Left cardiac atrium (tissue), 4 donors: ENCODE results near the gene SLC2A10. TPM values are rescaled to one million over a fixed set of nuclear protein-coding genes. Genes with fewer than 3 reads are reported as not detected.

Experiments used
- ATAC-seq, 2 donors: fragments of 200-7000 bp; cut with Tn5 transposase; one replicate each; pipeline ENCODE4 v1.9.1; 2020; ENCODE audit warnings: mild to moderate bottlenecking in 2 of 2, moderate library complexity in 2 of 2
- DNase-seq: peaks from one replicate; pipeline ENCODE4 v3.0.0-alpha.2; 2020
- intact Hi-C, 2 donors: fragments of 100-400 bp; cut with DNase I; formaldehyde crosslinking; loops; one replicate each; pipeline versions ENCODE4 v1.14.1 to v1.15.1; 2022 to 2023
- total RNA-seq, 2 donors: library from RNA; stranded (reverse); fragmentation: NEBNext Ultra II Directional; extraction: Animal tissue kit (Norgen Biotek cat#: 25700); gene quantifications; one replicate each; pipeline ENCODE4 v1.2.1, GENCODE V29; 2021
- donor health status: DM: no; HTN: yes; CAD: no.
- donor health status: DM: no; HTN: yes; CAD: no; lungs with severe emphysema.
- donor health status: DM: yes; HTN: yes; CAD: no.
- donor health status: Dilated cardiomyopathy.

Gene SLC2A10
- total RNA-seq, 2 donors from 2014 or later = 5.6 to 7.7 TPM

DNA sequence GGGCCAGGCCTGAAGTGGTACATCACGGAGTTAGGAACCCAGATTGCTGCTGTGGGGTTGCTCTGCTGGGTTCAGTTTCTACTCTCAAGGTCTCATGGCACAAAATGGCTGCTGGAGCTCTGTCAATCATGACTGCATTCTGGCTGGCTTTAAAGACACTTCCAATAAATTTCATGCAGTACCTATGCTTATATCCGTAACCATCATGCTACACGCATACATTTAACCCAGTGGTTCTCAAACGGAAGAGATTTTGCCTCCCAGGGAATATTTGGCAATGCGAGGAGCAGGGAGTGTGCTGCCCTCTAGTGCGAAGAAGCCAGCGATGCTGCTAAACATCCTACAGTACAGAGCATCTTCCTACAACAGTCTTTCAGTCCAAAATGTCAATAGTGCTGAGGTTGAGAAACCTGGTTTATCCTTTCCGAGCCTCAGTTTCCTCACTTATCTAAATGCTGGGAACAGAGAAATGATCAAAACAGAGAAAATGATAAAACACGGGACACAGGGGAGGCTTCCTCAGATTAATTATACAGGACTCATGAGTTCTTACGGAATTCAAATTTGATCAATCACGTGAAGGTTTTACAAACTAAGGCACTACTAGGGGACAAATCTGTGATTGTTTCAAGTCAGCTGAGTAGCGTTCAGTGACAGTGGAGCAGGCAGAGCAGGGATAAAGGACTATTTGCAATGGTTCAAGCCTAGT is 9.6 kb upstream of the SLC2A10 start:
- no peak for DNase-seq
- ATAC-seq = peak in 1 of 2 donors; percentile 37
- intact Hi-C loops = no loop called here

DNA sequence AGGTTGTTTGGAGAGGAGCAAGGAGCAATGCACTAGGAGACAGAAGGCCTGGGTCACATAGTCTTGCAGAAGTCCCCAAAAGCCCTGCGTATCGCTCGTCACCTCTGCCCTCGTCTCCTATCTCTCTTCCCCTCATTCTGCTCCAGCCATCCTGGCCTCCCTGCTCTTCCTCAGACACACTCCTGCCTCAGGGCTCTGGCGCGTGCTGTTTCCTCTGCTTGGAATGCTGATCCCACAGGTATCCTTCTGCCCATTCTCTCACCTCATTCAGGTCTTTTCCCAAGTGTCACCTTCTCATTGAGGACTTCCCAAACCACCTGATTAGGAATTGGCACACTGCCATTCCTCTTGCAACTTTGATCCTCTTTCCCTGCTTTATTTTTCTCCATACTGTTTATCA is 9.0 kb upstream of the SLC2A10 start:
- intact Hi-C loops = no loop called here
- ATAC-seq = no peak

DNA sequence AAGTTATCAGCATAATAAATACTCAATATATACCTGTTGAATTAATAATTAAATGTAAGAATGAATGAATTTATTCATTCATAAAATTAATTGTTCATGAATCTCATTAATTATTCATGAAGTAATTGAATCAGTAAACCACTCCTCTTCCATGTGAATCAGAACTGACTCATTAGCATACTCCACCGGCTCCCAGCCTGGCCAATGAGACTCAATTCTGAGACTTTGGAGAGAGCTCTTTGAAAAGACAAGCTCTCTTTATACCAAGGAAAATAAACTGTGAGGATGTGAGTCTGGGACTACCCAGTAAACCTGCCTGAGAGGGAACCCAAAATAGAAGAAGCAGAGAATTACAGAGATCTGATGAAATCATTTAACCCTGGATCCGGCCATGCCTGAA is 8.4 kb upstream of the SLC2A10 start:
- ATAC-seq (no peak), DNase-seq (no peak)
- intact Hi-C loops = no loop called here

More for the DNA sequence above, 9.0 kb upstream of the SLC2A10 start:
- no peak for DNase-seq

DNA sequence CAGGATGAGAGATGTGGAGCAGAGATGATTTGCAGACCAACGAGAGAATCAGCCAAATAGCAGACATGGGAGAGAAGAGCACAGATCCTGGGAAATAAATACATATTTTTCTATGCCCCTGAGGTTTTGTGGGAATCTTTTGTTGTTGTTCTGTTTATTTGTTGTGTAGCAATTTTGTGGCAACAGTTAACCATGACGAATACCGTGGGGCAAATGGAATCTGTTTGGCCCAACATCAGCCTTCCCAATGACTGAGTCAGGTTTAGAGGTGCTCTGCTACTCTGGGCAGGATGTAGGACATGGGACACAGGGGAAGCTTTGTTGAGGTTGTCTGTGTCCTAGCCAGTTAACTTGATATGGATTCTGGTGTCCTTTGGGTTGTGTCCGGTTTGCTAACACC is 7.9 kb upstream of the SLC2A10 start:
- ATAC-seq = no peak
- intact Hi-C loops = no loop called here

DNA sequence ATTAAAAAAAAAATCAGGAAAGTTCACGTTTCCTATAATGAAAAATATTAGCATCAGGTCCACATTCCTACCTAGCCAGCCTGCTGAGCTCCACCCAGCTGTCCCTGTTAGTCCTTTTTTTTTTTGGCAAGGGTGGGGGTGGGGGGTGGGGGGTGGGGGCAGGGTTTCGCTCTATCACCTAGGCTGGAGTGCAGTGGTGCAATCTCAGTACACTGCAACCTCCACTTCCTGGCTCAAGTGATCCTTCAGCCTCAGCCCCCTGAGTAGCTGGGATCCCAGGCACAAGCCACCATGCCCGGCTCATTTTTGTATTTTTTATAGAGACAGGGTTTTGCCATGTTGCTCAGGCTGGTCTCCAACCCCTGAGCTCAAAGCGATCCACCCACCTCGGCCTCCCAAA is 7.5 kb upstream of the SLC2A10 start:
- no peak for DNase-seq
- no peak for ATAC-seq
- intact Hi-C loops = no loop called here

More for the DNA sequence above, 7.9 kb upstream of the SLC2A10 start:
- no peak for DNase-seq

DNA sequence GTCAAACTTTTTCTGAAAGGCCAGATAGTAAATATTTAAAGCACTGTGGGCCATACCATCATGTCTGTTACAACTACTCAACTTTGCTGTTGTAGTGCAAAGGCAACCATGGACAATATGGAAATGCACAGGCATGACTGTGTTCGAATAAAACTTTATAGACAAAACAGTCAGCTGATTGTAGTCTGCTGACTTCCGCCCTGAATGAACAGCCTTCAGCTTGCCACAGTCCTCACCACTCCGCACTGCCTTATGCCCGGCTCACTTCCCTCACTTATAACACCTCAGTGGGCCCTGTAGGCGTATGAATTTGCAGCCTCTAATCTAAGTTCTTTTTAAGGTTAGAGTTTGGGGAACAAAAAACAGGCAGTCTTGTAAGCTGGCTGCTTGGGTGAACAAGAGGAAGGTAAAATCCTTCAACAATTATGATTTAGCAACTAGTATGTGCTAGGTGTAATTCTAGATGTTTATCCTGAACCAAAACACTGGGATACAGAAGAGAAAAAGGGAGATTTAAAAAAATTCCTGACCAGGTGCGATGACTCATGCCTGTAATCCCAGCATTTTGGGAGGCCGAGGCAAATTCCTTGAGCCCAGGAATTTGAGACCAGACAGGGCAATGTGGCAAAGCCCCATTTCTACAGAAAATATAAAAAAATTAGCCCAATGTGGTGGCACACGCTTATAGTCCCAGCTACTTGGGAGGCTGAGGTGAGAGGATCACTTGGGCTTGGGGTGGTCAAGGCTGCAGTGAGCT is 6.8 kb upstream of the SLC2A10 start:
- ATAC-seq = no peak
- no peak for DNase-seq
- intact Hi-C loops = no loop called here

DNA sequence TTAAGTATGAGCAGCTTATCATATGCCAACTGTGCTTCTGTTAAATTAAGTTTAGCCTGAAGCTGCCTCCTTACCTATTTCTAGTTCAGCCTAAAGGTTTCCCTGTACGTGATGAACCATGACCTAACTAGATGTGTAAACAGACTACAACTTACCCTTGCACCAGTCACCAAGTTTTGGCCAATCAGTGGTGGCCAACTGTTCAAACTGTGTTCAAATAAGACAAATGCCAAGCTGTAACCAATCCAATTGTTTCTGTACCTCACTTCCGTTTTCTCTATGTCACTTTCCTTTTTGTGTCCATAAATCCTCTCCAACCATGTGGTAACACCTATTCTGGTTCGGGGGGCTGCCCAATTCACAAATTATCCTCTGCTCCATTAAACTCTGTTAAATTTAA is 6.0 kb upstream of the SLC2A10 start:
- intact Hi-C loops = no loop called here
- no peak for DNase-seq
- ATAC-seq = no peak

DNA sequence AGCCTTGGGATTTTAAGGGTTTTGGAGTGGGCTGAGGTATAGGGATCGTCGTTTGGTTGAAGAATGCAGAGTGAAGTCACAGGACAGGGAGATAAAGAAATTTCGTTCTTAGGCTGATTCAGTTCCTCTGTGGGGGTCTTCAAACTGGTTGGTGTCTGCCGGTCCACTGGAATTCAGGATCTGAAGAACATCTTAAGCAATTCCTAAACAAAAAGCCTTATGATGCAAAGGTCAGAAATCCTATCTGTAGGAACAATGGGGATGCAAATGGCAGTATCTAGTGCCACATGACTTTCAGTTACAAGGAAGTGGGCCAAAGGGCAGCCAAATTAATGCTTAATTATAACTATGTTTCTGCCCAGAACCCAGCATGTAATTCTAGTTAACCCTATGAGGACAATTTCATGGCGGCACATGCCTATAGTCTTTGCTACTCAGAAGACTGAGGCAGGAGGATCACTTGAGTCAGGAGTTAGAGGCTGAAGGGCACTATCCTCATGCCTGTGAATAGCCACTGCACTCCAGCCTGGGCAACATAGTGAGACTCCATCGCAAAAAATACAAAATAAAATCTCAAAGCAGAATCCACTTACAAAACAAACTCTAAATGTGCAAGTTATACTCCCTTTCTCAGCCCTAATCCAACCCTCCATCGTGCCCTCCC is 4.6 kb upstream of the SLC2A10 start:
- no peak for ATAC-seq
- intact Hi-C loops = no loop called here
- DNase-seq = no peak

DNA sequence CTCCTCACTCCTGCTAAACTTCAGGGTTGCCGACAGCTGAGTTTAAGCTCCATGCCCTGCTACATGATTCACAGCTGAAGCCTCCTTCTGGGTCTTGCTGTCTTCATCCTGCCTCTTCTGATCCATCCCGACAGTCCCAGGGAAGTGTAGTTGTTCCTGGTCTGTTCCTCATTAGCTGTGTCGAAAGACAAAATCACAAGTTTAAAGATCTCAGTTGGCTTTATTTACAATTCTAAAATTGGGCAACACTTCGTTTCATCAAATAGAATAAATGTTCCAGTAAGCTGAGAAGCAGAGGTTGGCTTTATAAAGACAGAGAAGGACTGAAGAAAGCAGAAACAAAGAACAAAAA is 4.1 kb upstream of the SLC2A10 start:
- intact Hi-C loops = no loop called here
- DNase-seq (no peak), ATAC-seq (no peak)

DNA sequence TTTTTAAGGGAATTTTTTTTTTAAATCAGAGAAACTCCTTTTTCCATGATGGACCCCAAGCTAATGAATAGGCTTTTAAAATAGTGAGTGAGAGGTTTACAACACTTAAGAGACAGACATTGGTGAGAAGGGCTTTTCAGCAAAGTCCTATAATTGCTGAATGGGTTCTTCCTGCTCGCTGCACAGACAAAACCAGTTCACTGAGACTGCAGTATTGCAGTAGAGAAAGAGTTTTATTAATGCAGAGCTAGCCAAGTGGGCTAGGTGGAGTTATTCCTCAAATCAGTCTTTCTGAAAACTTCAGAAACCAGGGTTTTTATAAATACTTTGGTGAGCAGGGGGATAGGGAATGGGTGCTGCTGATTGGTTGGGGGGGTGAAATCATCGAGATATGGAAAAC is 3.2 kb upstream of the SLC2A10 start:
- intact Hi-C loops = no loop called here
- no peak for DNase-seq
- no peak for ATAC-seq

DNA sequence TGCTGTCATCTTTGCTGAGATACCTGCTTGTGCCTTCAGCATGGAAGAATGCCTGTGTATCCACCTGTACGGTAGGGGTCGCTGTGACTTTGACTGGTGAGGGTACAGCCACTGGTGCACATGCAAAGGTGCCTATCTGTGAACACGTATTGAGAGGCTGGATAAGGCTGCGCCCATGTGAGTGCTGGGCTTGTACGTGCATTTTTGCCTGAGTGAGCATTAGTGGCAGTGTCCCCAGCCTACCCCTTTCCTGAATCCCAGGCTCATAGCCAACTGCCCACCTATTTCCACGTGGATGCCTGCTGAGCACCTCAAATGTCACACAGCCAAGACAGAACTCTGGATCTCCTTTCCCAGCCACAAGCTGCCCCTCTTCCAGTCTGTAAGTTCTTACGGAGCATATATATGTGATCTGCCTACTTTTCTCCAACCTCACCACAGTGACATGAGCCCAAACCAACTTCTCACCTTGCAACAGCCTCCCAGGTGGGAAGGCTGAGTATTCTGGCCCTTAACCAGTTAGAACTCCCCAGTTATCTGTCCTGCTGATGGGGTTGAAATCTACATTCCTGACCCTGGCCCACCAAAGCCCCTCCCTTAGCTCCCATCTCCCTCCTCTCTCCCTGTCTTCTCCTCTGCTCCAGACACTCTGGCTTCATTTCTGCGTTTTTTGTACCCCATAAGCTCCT is 1.1 kb upstream of the SLC2A10 start:
- ATAC-seq = no peak
- intact Hi-C loops = no loop called here
- no peak for DNase-seq

DNA sequence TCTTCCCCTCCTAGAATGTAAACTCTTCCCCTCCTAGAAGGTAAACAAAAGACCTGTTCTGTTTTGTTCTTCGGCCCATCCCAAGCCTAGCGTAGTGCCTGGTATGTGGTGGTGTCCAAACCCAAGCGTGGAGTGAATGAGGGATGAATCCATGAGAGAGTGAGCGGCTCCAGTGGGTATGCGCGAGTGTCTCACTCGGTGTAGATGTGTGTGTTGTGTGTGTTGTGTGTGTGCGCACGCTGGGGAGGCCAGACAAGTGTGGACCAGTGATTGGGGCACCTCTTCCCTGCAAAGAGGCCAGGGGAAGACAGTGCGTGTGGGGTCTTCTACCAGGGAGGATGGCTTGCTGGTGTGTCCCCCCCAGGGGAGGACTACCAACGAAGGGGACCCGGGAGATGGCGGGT is 392 bp upstream of the SLC2A10 start:
- intact Hi-C loops = no loop called here
- no peak for DNase-seq
- ATAC-seq = peak in 1 of 2 donors; percentile 10

DNA sequence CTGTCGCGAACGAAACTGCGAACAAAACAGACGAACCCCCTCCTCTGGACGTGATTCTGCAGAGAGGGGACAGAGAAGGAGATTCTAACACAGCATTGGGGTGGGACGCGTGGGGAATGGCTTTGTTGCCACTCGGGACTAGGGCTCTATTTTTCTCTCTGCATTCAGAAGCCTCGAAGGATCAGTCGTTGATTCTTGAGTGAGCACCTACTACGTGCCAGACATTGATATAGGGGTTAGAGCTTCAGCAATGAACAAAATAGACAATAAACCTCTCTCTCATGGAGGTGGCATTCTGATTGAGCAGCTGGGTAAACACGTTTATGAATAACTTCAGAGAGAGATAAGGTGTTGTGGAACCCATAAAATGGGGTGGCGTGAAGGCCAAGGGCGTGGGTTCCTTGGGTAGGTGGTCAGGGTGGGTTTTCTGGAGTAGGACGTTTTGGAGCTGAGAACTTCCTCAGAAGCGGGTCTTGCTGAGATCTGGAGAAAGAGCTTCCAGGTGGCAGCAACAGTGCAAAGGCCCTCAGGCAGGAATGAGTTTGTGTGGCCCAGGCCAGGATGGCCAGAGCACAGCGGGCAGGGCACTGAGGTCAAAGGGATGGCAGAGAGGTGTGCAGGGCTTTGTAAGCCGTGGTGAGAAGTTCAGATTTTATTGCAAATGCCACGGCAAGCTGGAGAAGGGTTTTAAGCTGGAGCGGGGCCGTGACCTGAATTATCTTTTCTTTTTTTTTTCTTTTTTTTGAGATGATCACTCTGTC is 884 bp downstream of the SLC2A10 start:
- intact Hi-C loops = no loop called here
- no peak for ATAC-seq
- DNase-seq = no peak

DNA sequence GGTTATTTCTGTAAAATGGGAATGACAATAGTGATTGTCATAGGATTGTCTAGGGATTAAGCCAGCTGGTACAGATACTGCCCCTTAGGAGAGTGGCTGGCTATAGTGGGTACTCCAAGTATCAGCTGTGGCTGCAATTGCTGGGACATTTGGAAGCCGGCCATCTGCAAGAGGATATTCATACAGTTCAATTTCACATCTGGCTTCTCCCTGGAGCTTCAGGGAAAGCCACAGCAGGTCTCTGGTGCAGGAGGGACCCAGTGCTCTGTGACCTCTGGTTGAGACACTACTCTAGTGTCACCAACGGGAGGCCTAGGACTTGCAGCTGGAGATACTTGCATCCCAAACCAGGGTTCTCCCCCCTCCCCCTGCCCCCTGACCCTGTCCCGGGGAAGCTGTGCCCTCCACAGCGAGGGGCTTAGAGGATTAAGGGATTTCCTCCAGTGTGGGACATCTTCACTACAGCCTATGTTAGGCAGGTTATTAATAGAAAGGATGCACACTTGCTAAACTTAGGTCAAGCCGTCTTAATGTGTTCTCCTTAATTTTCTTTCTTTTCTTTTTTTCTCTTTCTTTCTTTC is 2.7 kb downstream of the SLC2A10 start:
- intact Hi-C loops = no loop called here
- DNase-seq = no peak
- ATAC-seq = no peak

DNA sequence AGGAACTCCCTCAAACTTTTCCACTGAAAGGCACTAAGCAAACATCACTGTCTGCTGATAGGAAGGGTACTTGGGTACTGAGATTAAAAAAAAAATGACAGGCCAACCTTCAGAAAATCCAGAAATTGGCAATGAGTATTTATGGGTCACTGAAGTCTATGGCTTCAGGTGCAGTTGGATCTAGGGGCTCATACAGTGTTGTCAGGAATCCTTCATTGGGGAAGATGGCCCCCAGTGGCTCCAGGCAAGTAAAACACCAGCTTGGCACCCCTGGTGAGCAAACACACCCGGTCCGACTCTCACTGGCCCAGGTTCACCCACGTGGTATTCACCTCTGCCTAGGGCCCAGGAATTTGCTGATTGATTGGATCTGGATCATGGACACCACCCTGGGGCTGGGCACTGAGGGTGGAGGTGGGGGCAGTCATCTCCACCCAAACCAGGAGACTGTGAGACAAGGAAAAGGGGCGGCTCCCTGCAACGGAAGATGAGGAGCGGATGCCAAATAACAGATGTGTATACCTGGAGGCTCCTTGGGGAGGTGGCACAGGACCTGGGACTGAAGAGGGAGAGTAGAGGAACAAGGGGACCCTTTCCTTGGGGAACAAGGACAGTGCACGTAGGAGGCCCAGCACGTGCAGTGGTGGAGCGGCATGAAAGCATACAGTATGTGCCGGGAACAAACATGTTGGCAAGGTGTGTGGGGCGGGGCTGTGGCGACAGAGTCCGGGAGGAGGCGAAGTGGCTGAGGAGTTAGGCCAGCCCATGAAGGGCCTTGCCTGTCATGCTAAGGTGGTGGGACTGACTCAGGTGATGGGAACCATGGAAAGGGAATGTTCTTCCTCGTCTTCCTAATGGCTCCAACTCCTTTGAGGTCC is 4.7 kb downstream of the SLC2A10 start:
- ATAC-seq (no peak), DNase-seq (no peak)
- intact Hi-C loops = no loop called here

DNA sequence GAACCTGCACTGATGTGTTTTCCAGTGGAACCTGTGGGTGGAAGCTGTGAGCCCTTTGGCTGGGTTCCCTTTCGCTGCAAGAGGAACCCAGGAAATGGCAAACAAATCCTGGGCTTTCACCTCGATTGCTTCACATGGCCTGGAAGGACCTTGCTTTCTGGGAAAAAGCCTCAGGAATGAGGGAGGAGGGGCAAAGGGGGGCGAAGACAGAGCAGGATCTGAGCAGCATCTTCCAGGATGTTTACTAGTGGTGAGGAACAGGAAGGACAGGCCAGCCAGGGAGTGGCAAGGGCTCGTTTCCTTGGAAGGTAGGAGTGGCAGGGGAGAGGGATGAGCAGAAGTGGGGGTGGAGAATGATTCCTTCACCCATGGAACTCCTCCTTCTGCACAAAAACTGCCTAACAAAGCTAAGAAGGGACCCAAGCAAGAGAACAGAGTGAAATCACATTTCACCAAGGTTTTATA is 5.9 kb downstream of the SLC2A10 start:
- ATAC-seq (peak; percentile 51 to 74), DNase-seq (peak; percentile 29)
- intact Hi-C loops = no loop called here

DNA sequence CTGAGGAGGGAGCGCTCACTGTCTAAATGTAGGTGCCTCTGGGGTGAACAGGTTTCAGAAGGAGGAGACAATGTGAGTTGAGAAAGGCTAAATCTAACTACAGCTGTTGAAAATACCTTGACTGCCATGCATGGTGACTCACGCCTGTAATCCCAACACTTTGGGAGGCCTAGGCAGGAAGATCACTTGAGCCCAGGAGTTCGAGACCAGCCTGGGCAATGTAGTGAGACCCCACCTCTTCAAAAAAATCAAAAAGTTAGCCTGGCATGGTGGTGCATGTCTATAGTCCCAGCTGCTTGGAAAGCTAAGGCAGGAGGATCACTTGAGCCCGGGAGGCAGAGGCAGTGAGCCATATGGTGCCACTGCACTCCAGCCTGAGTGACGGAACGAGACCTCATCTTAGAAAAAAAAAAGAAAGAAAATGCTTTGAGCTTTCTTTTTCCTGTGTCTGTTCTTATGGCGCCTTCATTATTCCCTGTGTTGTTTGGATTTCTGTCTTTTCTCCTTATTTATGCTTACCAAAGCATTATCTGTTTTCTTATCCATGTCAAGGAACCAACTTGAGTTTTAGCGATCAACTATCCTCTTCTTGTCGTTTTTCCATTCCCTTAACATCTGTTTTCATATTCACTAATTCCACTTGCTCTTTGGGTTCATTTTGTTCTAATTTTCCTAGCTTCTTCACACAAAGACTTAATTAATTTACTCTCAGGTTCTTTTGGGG is 8.5 kb downstream of the SLC2A10 start:
- ATAC-seq (no peak), DNase-seq (no peak)
- intact Hi-C loops = no loop called here
